Heart right ventricle (tissue), 16 donors: ENCODE data around the gene NGB. TPM values are rescaled to one million over a fixed set of nuclear protein-coding genes. Genes with fewer than 3 reads are reported as not detected.

Source experiments
- ATAC-seq, 8 donors: fragments of 200-7000 bp; cut with Tn5 transposase; one replicate each; pipeline ENCODE4 v1.9.1; 2020; ENCODE audit warnings: mild to moderate bottlenecking in 8 of 8, moderate library complexity in 8 of 8, moderate number of reproducible peaks in 1 of 8
- DNase-seq, 2 donors: peaks; one replicate each; pipeline ENCODE4 v3.0.0-alpha.2; 2020
- H3K27ac ChIP-seq, 10 donors: fragments of 200-600 bp; sonication (generic) in 2 of 10; one replicate each; pipeline versions ENCODE4 v1.5.0 to v1.8.0; 2020 to 2022; ENCODE audit warnings: mild to moderate bottlenecking in 3 of 10
- H3K27me3 ChIP-seq, 7 donors: fragments of 200-600 bp; one replicate each; pipeline ENCODE4 v1.8.0; 2021 to 2022; ENCODE audit warnings: mild to moderate bottlenecking in 2 of 7
- H3K36me3 ChIP-seq, 9 donors: fragments of 200-600 bp; sonication (generic) in 1 of 9; one replicate each; pipeline versions ENCODE4 v1.5.0 to v1.8.0; 2020 to 2022; ENCODE audit warnings: mild to moderate bottlenecking in 2 of 9
- H3K4me1 ChIP-seq, 9 donors: fragments of 200-600 bp; sonication (generic) in 1 of 9; one replicate each; pipeline versions ENCODE4 v1.5.0 to v1.8.0; 2020 to 2022; ENCODE audit warnings: mild to moderate bottlenecking in 4 of 9
- H3K4me3 ChIP-seq, 10 donors: fragments of 200-600 bp; sonication (generic) in 2 of 10; one replicate each; pipeline versions ENCODE4 v1.5.0 to v1.8.0; 2020 to 2022; ENCODE audit warnings: mild to moderate bottlenecking in 7 of 10, moderate library complexity in 2 of 10
- H3K9me3 ChIP-seq, 11 donors: fragments of 200-600 bp in 10 of 11; sonication (generic) in 2 of 11; one replicate each; pipeline versions ENCODE4 v1.5.0 to v1.8.0; 2013 to 2022; ENCODE audit warnings: mild to moderate bottlenecking in 2 of 11, control low read depth in 1 of 11, moderate library complexity in 1 of 11
- CTCF ChIP-seq, 9 donors: fragments of 200-600 bp; sonication (generic) in 2 of 9; IDR thresholded peaks; one replicate each; pipeline versions ENCODE4 v1.5.0 to v1.8.0; 2021 to 2022; ENCODE audit warnings: antibody characterized with exemption in 9 of 9, mild to moderate bottlenecking in 5 of 9, moderate library complexity in 1 of 9
- WGBS, 2 donors: extraction: QIAGEN DNeasy Blood & Tissue Kit; methylation state at CpG; one replicate each; pipeline ENCODE4 v1.1.7; 2013; ENCODE audit warnings: inconsistent platforms in 1 of 2; 5-methylcytosine and 5-hydroxymethylcytosine counted together
- intact Hi-C, 10 donors: fragments of 100-400 bp; cut with DNase I; formaldehyde crosslinking; loops; one replicate each; pipeline versions ENCODE4 v1.11.1 to v1.14.2; 2022
- polyA plus RNA-seq, 2 donors: library from polyadenylated mRNA; stranded (reverse); fragments of 200-250 nt; gene quantifications; one replicate each; pipeline ENCODE4 v1.2.3, GENCODE V29; 2013
- total RNA-seq, 10 donors: library from RNA; stranded (reverse); fragmentation: NEBNext Ultra II Directional in 3 of 10; extraction: Animal tissue kit (Norgen Biotek cat#: 25700) in 3 of 10; gene quantifications; one replicate each; pipeline versions ENCODE4 v1.2.1 to v1.2.4, GENCODE V29; 2021 to 2023
- donor health status: Arrhythmogenic right ventricular cardiomyopathy.
- donor health status: ischemic (EF 13 %, LVEDD 7.1; RV severe dilation, severe dysfunction).
- donor health status: healthy with polysubstance abuse.
- donor health status: DM: no; HTN: yes; CAD: no.
- donor health status: DM: no; HTN: no; CAD: no.
- donor health status: ischemic (EF 25% LVEDD 6.9; RV normal size, moderate dysfunction).
- donor health status: ischemic (EF 25% LVEDD 5.7; RV mildly dilated, moderate dysfunction).
- donor health status: healthy.
- donor health status: DM: yes; HTN: yes; CAD: no.
- donor health status: Ischemic cardiomyopathy.
- donor health status: ischemic (EF 35%, LVEDD 5.7; RV mildly dilated, moderate dysfunction).
- donor health status: nonischemic (EF 11% LVEDD 7.7; RV severe dilation, severe dysfunction).
- donor health status: DM: yes; HTN: yes; CAD: no.
- donor health status: PGD.
- donor health status: ischemic (EF 29% LVEDD 5.4; RV normal size, mild dysfunction).
- donor health status: nonischemic (EF 23%, LVEDD 6.1; RV moderate dilation, normal function).

Gene NGB
- total and polyA plus RNA-seq, 12 donors: not detected

- DNase-seq: no peak
- intact Hi-C loops: no loop called here
- ATAC-seq: no peak
- H3K27me3 ChIP-seq: peaks cover 0 to 15% (median 0%) of the 10 kb centered on the region in 7 donors
- TF ChIP-seq CTCF (IDR thresholded peaks at IDR 0.05): no peak
- H3K9me3 ChIP-seq: no peaks in the 10 kb centered on the region
- 90 to 92% methylated on average over 7 of the region's 7 CpGs for whole genome bisulfite sequencing, 2 donors
- H3K4me3 ChIP-seq: no peak overlapping the region
- H3K36me3 ChIP-seq: no peaks in the 10 kb centered on the region
- H3K27ac ChIP-seq: no peak overlapping the region
- H3K4me1 ChIP-seq: no peaks in the 10 kb centered on the region
Measured at GRCh38 chr14:77249286-77249685, 21.7 kb downstream of the NGB start.

GRCh38 chr14:77248666-77249065 is 22.3 kb downstream of the NGB start:
- H3K4me1 ChIP-seq: no peaks in the 10 kb centered on the region
- no peak overlapping the region for H3K4me3 ChIP-seq
- intact Hi-C loops: no loop called here
- no peak for ATAC-seq
- TF ChIP-seq CTCF (IDR thresholded peaks at IDR 0.05): no peak
- no peaks in the 10 kb centered on the region for H3K36me3 ChIP-seq
- WGBS, 2 donors: 87 to 90% methylated on average over 7 of the region's 7 CpGs
- no peak overlapping the region for H3K27ac ChIP-seq
- no peaks in the 10 kb centered on the region for H3K9me3 ChIP-seq
- no peak for DNase-seq
- H3K27me3 ChIP-seq: peaks cover 0 to 12% (median 0%) of the 10 kb centered on the region in 7 donors

- H3K27me3 ChIP-seq: no peaks in the 10 kb centered on the region
- H3K9me3 ChIP-seq: no peaks in the 10 kb centered on the region
- no peak overlapping the region for H3K27ac ChIP-seq
- TF ChIP-seq CTCF (IDR thresholded peaks at IDR 0.05): no peak
- WGBS, 2 donors: 85 to 94% methylated on average over 1 of the region's 1 CpG
- intact Hi-C loops: no loop called here
- no peaks in the 10 kb centered on the region for H3K4me1 ChIP-seq
- no peaks in the 10 kb centered on the region for H3K36me3 ChIP-seq
- no peak for DNase-seq
- no peak overlapping the region for H3K4me3 ChIP-seq
- ATAC-seq: no peak
Measured at GRCh38 chr14:77246784-77247183, 24.2 kb downstream of the NGB start.

- DNase-seq (no peak), ATAC-seq (no peak)
- Histone ChIP-seq H3K27ac (no peak overlapping the region), H3K9me3 (no peaks in the 10 kb centered on the region), H3K36me3 (no peaks in the 10 kb centered on the region), H3K4me3 (no peak overlapping the region), H3K4me1 (no peaks in the 10 kb centered on the region), H3K27me3 (no peaks in the 10 kb centered on the region)
- WGBS, 2 donors: 71 to 79% methylated on average over 4 of the region's 4 CpGs
- intact Hi-C loops: no loop called here
- no peak for TF ChIP-seq CTCF (IDR thresholded peaks at IDR 0.05)
Measured at GRCh38 chr14:77245820-77246219, 25.2 kb downstream of the NGB start.
